GM19099 (cell line): ENCODE data around the gene ELL2.

ENCODE experiments used
- POLR2A ChIP-seq: IDR thresholded peaks from 3 replicates; pipeline ENCODE4 v1.6.1; 2011; ENCODE audit warnings: low read depth; ENCODE audit not compliant: insufficient read length; ENCODE audit errors: extremely low read depth

ELL2 gene

DNA sequence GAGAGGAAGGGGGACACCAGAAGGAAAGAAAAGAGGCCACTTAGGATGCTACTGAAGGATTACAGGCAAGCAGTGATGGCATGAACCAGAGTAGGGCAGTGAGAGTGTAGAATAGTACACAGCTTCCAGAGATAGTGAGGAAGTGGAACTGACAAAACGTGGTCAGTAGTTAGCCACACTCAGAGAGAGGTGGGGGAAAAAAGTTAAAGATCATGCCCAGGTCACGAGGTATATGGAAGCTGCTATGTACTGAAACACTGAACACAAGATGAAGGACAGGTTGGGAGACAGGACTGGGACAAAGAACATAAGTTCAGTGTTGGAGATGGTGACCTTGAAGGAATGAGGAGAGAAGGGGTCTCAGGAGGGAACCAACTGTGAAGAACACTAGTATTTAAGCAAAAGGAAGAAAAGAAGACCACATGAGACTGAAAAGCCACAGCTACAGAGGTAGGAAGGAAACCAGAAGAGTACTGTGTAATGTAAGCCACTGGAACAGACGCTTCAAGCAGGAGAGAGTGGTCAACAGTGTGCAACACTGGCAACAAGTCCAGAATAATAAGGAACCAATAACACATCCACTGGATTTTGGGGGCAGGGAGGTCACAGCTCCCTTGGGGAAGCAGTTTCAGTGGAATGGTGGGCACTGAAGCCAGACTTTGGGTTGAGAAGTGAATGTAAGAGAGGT is 45.5 kb downstream of the ELL2 start:
- TF ChIP-seq POLR2A = no peak

DNA sequence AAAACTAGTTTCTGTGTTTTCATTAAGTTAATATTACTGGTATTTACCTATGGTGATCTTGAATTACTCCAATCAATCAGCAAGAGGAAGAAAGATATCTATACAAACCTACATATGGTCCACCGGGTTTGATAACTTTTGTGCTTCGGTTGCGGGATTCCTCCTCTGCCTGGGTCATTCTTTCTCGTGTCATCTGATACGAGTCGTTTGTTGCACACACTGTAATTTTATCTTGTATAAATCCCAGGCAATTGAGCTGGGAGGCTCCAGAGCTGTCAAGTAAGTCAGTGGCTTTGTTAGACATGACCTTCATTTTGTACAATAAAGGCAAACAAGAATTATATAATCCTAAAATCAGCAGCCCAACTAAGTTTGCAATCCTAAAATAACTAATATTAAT is 48.0 kb downstream of the ELL2 start:
- no peak for TF ChIP-seq POLR2A

DNA sequence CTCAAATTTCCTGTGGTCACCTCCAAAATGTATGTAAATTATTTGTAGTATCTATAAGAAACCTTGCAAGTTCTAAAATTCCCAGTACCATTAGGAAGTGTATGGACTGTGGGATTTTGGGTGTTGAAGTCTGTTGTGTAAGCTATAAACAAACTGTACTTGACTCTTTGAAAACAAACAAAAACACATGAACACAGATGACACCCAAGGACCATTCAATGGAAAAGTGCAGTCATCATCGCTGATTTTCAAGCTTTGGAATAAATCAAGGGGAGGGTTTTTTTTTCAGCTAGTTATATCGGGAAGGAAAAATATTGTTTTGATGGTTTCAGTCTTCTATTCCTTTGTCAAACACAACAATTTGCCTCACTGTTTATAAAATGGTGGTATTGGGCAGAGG is 49.6 kb downstream of the ELL2 start:
- TF ChIP-seq POLR2A = no peak

DNA sequence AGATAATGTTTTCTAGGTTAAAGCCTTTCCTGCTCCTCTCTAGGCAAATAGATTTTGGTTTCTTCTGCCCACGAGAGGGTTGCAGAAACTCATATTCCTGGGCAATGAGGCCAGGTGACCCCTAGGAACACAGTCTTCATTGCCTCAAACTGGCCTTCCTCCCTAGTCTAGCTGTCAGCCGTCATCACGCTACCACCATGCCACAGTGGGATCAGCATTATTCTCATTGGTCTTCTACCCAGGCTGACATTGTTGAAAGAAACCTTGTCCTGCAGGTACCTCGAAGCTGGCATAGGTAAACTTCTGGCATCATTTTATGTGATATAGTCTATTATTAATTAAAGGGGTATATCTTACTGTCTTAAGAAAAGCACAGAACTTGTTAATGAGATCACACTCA is 51.1 kb downstream of the ELL2 start:
- no peak for TF ChIP-seq POLR2A

DNA sequence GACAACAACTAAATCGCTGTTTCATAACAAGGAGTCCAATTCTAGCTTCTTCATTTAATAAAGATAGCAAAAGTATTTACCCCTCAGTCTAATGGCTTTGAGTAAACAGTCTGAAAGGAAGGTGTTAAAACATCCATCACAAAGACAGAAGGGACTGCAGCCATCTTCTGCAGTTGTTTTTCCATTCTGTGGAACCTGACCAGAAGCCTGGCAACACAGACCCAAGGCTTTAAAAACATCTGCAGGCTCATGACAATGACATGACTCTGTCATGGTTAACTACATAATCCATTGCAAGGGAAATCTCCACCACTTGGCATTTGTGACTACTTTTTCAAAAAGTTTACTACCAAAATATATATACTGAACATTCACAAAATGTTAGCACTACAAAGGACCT is 51.9 kb downstream of the ELL2 start:
- no peak for TF ChIP-seq POLR2A

DNA sequence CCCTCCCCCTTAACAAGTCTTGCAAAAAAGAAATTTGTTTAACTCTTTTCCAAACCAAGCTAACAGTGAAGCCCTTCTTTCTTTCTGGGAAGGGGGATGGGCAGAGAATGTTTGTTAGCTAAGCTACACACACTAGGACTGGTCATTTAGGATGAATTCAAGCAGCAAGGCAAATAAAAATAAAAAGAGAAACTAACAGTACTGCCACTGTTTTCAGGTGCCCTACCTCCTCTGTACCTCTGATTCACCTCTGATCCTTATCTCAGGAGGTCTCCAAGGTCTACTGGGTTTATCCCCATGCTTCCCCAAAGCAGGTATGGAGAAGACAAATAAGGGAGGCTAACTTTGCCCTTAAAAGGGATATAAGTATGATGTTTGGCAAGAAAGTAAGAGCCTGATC is 52.9 kb downstream of the ELL2 start:
- no peak for TF ChIP-seq POLR2A

DNA sequence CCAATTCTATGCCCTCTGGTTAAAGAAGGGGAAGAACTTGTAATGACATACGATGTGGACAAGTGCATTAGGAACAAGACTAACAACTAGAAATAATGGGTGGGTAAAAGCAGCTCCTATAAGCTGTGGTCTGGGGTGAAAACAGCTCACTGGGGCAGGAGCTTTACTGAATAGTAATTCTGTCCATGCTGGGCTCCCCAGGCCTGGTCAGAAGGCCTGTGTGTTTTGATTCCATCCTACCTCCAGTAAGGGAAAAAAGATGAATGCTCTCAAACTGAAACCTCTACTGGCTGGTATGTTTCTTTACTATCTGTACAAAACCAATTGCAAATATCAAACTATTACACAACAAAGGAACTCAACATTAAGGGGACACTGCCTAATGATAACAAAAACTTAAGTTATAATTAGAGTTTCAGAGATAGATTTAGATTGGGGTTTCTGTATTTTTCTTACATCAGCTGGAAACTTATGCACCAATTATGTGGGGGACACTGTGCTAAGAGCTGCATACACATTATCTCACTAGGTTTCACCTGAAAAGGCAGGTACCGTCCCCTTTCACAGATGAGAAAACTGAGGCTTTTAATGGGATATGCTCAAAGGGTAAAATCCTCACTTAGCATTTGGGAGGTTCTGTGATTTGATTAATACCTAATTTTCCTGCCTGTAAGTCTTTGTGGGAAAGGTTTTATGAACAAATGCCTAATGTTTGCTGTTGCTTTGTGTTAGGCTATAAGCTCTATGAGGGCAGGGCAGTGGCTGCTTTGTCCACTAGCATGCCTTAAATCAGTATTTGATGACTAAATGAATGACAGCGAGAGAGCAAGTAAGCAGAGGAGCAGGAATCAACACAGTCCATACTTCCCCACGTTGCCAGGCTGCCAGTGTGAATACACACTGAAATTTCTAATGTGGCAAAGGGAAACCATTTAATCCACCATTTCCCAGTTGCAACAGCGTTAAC is 53.6 kb downstream of the ELL2 start:
- TF ChIP-seq POLR2A = no peak

DNA sequence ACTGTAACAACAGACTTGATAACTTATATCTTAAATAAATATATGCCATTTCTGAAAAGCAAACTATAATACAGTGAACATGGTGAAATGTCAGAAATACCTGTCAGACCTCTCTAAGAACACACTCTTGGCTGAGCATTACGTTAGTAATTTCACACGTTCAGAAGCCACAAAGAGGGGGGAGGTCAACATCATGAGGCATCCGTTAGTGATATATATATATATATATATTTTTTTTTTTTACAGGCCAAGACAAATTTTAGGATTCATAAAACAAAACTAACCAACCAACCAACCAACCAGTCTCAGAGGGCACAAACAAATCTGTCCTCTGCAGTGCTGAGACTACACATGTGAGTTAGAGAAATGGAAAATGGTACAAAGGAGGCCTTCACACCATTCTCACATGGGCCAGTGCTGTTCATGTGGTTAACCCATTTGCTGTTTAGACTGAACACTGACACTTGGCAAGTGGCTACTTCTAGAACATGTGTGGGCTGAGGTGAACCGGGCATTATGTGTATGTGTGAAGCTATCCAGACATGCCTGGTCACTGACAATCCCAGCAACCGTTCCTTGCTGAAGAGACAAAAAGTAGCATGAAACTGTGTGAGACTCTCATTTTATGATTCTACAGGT is 54.5 kb downstream of the ELL2 start:
- no peak for TF ChIP-seq POLR2A

DNA sequence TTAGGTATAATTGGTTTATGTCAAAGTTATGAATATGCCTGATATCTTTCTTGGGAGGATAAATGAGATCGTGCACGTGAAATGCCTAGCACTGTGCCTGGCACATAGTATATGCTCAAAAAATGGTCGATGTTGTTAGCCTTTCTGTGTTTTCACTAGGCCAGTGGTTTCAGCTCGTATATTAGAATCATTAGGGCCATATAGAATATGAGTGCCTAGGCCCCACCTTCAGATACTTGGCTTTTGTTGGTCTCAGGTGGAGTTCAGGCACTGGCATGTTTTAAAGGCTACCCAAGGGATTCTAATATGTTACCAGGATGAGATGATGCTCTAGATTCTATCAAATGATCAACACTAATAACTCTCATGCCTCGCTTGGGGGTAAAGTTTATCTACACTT is 56.8 kb downstream of the ELL2 start:
- TF ChIP-seq POLR2A = no peak

DNA sequence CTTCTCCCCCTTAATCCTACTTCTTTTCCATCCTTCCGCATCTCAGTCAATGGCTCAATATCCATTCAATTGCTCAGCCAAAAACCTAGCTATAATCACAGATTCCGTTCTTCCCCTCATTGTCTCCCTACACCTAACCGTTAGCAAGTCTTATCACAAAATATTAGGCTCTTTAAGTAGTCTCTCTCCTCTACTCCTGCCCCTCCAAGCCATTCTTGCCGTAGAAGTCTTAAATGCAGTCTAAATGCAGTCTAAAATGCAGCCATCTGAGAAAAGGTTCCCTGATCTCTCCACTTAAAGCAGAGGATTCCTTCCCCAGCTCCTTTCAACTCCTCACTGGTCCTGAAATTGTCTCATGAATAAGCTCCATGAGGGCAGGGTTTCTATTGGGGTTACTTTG is 57.8 kb downstream of the ELL2 start:
- TF ChIP-seq POLR2A = no peak

DNA sequence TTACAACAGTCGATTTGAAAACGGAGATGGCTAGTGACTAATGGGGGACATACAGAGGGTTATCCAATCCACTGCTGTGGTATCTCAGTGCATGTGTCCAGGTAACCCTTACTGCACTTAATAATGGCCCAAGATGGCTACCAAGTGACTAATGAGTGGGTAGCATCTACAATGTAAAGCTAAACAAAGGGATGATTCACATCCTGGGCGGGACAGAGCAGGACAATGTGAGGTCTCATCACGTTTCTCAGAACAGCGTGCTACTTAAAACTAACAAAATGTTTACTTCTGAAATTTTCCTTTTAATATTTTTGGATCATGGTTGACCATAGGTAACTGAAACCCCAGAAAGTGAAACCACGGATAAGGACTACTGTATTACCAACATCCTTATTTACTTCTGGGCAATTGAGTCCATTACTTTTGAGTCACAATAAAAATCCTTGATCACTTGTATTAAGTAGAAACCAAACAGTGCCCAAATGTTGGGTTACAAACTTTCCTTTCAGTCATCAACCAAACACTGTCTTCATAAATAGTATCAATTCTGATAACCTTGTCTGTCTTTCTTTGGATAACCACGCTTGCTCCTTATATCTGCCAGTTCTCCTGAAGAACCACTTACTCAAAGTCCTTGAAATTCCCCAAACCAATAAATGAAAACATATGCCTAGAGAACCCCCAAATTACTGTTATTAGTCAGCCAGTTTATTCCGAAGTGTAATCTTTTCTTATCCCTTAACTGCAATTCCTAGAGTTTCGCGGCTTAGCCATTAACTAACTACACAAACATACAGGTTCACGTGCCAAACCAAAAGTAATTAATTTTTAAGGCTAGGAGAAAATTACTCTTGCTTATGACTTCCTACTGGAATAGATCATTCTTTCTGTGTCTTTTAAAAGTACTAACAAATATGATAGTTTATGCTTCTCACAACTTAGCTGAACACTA is 59.7 kb downstream of the ELL2 start:
- TF ChIP-seq POLR2A = no peak

DNA sequence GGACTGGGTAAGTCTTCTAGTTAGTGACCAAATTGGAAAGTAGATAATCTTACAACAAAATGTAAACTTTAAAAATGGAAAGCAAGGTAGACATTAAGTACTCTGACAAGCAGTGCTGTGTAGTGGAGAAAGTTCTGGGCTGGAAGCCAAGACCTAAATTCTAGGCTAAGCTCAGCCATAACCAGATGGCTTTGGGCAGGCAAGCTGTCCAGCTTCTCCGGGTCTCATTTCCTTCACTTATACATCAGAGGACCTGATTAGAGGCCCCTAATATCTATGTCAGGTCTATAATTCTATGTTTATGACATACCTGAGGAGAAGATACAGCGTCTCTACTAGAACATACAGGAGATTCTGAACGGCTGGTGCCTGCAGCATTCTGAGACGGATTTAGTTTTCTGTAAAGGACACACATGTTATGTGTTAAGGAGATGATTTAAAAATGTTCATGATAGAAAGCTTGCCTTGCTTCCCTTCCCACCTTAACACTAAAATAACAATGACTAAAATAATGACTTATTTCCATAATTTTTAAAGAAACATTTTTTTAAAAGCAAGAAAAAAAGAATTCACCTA is 61.2 kb downstream of the ELL2 start:
- no peak for TF ChIP-seq POLR2A

DNA sequence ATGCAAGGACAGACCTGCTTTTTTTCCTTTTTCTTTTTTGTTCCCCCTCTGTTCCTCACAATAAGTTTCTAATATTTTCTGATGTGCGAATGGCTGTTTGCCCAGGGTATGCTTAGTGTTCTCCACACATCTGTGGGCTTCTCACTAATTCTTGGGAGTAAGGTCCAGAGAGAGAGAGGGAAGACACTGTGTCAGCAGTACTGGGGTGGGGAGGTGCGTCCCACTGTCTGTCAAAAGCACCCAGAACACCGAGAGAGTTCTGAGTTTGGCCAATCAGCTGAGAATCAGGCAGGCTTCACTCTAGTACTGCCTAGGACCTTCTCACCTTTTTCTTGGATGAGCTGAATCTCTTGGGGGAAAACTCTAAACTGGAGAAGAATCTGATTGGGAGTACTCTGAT is 61.8 kb downstream of the ELL2 start:
- no peak for TF ChIP-seq POLR2A

DNA sequence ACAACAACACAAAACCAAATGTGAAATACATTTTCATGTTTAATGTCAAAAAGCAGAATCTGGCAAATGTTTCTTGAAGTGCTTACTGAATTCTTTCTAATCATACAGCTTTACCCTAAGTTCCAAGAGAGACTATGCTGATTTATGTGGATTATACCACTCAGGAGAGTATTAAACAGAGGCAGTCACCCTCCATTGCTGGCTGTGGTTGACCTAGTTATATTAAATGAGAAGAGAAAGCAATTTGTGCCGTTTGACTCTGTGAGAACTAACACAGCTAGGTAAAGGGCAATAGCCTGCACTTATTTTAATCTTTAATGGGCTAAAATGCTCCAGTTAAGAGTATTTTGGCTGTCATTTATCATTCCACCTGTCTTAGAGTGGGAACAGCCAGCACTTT is 62.6 kb downstream of the ELL2 start:
- no peak for TF ChIP-seq POLR2A

DNA sequence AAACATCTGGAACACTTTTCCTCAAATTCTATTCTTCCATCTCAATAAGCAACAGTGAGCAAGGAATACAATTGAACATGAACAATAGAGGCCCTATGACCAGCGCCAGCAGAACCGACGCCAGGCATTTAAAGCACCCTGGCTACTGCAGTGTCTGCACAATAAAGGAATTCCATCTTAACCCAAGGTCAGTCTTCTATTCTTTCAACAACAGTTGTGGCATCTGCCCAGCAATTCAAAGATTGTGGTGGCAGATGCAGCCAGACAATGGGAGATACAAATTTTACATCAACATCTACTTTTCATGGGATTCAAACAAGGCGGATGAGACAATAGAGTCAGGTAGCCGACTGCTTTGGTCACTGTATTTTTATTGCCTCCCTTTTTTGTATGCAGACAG is 65.9 kb downstream of the ELL2 start:
- no peak for TF ChIP-seq POLR2A

DNA sequence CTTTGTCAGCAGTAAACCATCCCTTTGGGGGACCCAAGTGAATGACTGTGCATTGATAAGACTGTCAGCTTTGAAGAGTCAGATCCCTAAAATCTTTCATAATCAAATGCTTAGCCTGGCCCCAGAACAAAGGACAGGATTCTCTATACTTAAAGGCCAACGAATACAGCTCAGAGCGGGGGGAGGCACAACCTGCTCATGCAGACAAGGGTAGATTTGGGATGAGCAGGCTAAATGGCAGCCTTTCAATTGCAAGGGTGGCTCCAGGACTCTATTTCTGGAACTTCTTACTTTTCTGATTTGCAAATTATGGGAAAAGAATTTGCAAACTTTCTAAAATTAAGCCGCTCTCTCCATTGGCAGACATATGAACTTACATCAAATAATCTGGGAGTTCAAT is 66.4 kb downstream of the ELL2 start:
- no peak for TF ChIP-seq POLR2A
